ENCODE data around the gene AFAP1L2. TPM values are rescaled to one million over a fixed set of nuclear protein-coding genes. Genes with fewer than 3 reads are reported as not detected.
A peak's percentile ranks its signal among the peaks of the same experiment; 100 is the strongest.

Gene AFAP1L2
- total RNA-seq, 2 donors from 2014 or later = 1.8 to 3.0 TPM

- H3K9me3 ChIP-seq (ENCODE audit: control insufficient read depth, low read length, poor library complexity, severe bottlenecking) = no peaks in the 10 kb centered on the region
- peaks cover 11% of the 10 kb centered on the region for H3K36me3 Mint-ChIP-seq (ENCODE audit: low read depth)
- no peak overlapping the region for H3K27ac Mint-ChIP-seq
- H3K4me3 Mint-ChIP-seq = no peak overlapping the region
- no peak for ATAC-seq
- H3K4me1 Mint-ChIP-seq = no peaks in the 10 kb centered on the region
- no peaks in the 10 kb centered on the region for H3K27me3 Mint-ChIP-seq
- no peak for DNase-seq
Observed at GRCh38 chr10:114429581-114430335, 25.5 kb upstream of the AFAP1L2 start.

- H3K27ac Mint-ChIP-seq = no peak overlapping the region
- H3K27me3 Mint-ChIP-seq = no peaks in the 10 kb centered on the region
- DNase-seq (no peak), ATAC-seq (no peak)
- no peak overlapping the region for H3K4me3 Mint-ChIP-seq
- no peaks in the 10 kb centered on the region for H3K9me3 ChIP-seq (ENCODE audit: control insufficient read depth, low read length, poor library complexity, severe bottlenecking)
- H3K4me1 Mint-ChIP-seq = no peaks in the 10 kb centered on the region
- peaks cover 7% of the 10 kb centered on the region for H3K36me3 Mint-ChIP-seq (ENCODE audit: low read depth)
Observed at GRCh38 chr10:114427124-114427852, 23.0 kb upstream of the AFAP1L2 start.

- Mint-ChIP-seq H3K36me3 (ENCODE audit: low read depth) (peaks cover 6% of the 10 kb centered on the region), H3K4me3 (no peak overlapping the region), H3K4me1 (no peaks in the 10 kb centered on the region), H3K27me3 (no peaks in the 10 kb centered on the region), H3K27ac (no peak overlapping the region)
- no peak for ATAC-seq
- no peaks in the 10 kb centered on the region for H3K9me3 ChIP-seq (ENCODE audit: control insufficient read depth, low read length, poor library complexity, severe bottlenecking)
- no peak for DNase-seq
Observed at GRCh38 chr10:114426476-114426875, 22.2 kb upstream of the AFAP1L2 start.

- Mint-ChIP-seq H3K4me1 (no peaks in the 10 kb centered on the region), H3K27me3 (peaks cover 15% of the 10 kb centered on the region), H3K4me3 (no peak overlapping the region), H3K36me3 (ENCODE audit: low read depth) (no peaks in the 10 kb centered on the region), H3K27ac (no peak overlapping the region)
- DNase-seq (no peak), ATAC-seq (no peak)
- H3K9me3 ChIP-seq (ENCODE audit: control insufficient read depth, low read length, poor library complexity, severe bottlenecking) = no peaks in the 10 kb centered on the region
Observed at GRCh38 chr10:114420811-114421485, 16.6 kb upstream of the AFAP1L2 start.

GRCh38 chr10:114418109-114418508 lies 13.8 kb upstream of the AFAP1L2 start:
- H3K9me3 ChIP-seq (ENCODE audit: control insufficient read depth, low read length, poor library complexity, severe bottlenecking) = no peaks in the 10 kb centered on the region
- H3K27me3 Mint-ChIP-seq = peaks cover 35% of the 10 kb centered on the region
- no peak overlapping the region for H3K27ac Mint-ChIP-seq
- H3K36me3 Mint-ChIP-seq (ENCODE audit: low read depth) = no peaks in the 10 kb centered on the region
- no peak for ATAC-seq
- H3K4me1 Mint-ChIP-seq = no peaks in the 10 kb centered on the region
- H3K4me3 Mint-ChIP-seq = no peak overlapping the region
- no peak for DNase-seq

GRCh38 chr10:114412907-114413797 lies 8.8 kb upstream of the AFAP1L2 start:
- Mint-ChIP-seq H3K4me3 (no peak overlapping the region), H3K27me3 (peaks cover 66% of the 10 kb centered on the region), H3K4me1 (peaks cover 4% of the 10 kb centered on the region), H3K27ac (no peak overlapping the region), H3K36me3 (ENCODE audit: low read depth) (no peaks in the 10 kb centered on the region)
- no peak for DNase-seq
- H3K9me3 ChIP-seq (ENCODE audit: control insufficient read depth, low read length, poor library complexity, severe bottlenecking) = no peaks in the 10 kb centered on the region
- no peak for ATAC-seq

GRCh38 chr10:114408968-114409444 lies 4.7 kb upstream of the AFAP1L2 start:
- H3K9me3 ChIP-seq (ENCODE audit: control insufficient read depth, low read length, poor library complexity, severe bottlenecking) = no peaks in the 10 kb centered on the region
- peaks cover 2% of the 10 kb centered on the region for H3K36me3 Mint-ChIP-seq (ENCODE audit: low read depth)
- DNase-seq (no peak), ATAC-seq (no peak)
- H3K27ac Mint-ChIP-seq = no peak overlapping the region
- H3K4me1 Mint-ChIP-seq = peaks cover 6% of the 10 kb centered on the region
- peak overlapping the region; percentile 36 for H3K4me3 Mint-ChIP-seq
- peaks cover 66% of the 10 kb centered on the region for H3K27me3 Mint-ChIP-seq

GRCh38 chr10:114408112-114408967 lies 4.0 kb upstream of the AFAP1L2 start:
- Mint-ChIP-seq H3K4me1 (peaks cover 7% of the 10 kb centered on the region), H3K36me3 (ENCODE audit: low read depth) (peaks cover 2% of the 10 kb centered on the region), H3K4me3 (peak overlapping the region; percentile 28), H3K27ac (peak overlapping the region; percentile 1), H3K27me3 (peaks cover 63% of the 10 kb centered on the region)
- ATAC-seq = no peak
- DNase-seq = no peak
- no peaks in the 10 kb centered on the region for H3K9me3 ChIP-seq (ENCODE audit: control insufficient read depth, low read length, poor library complexity, severe bottlenecking)

GRCh38 chr10:114406455-114406854 lies 2.2 kb upstream of the AFAP1L2 start:
- H3K4me1 Mint-ChIP-seq = peaks cover 10% of the 10 kb centered on the region
- DNase-seq = no peak
- no peak overlapping the region for H3K4me3 Mint-ChIP-seq
- no peak overlapping the region for H3K27ac Mint-ChIP-seq
- H3K9me3 ChIP-seq (ENCODE audit: control insufficient read depth, low read length, poor library complexity, severe bottlenecking) = no peaks in the 10 kb centered on the region
- no peak for ATAC-seq
- H3K27me3 Mint-ChIP-seq = peaks cover 68% of the 10 kb centered on the region
- H3K36me3 Mint-ChIP-seq (ENCODE audit: low read depth) = peaks cover 4% of the 10 kb centered on the region

GRCh38 chr10:114405011-114405350 lies 679 bp upstream of the AFAP1L2 start:
- ATAC-seq (no peak), DNase-seq (no peak)
- H3K4me1 Mint-ChIP-seq = peaks cover 10% of the 10 kb centered on the region
- H3K36me3 Mint-ChIP-seq (ENCODE audit: low read depth) = peaks cover 4% of the 10 kb centered on the region
- no peaks in the 10 kb centered on the region for H3K9me3 ChIP-seq (ENCODE audit: control insufficient read depth, low read length, poor library complexity, severe bottlenecking)
- H3K27ac Mint-ChIP-seq = no peak overlapping the region
- peaks cover 78% of the 10 kb centered on the region for H3K27me3 Mint-ChIP-seq
- peak overlapping the region; percentile 52 for H3K4me3 Mint-ChIP-seq

- peaks cover 81% of the 10 kb centered on the region for H3K27me3 Mint-ChIP-seq
- DNase-seq (no peak), ATAC-seq (no peak)
- no peaks in the 10 kb centered on the region for H3K9me3 ChIP-seq (ENCODE audit: control insufficient read depth, low read length, poor library complexity, severe bottlenecking)
- peaks cover 10% of the 10 kb centered on the region for H3K4me1 Mint-ChIP-seq
- peaks cover 4% of the 10 kb centered on the region for H3K36me3 Mint-ChIP-seq (ENCODE audit: low read depth)
- no peak overlapping the region for H3K4me3 Mint-ChIP-seq
- H3K27ac Mint-ChIP-seq = no peak overlapping the region
Observed at GRCh38 chr10:114403541-114404161, 651 bp downstream of the AFAP1L2 start.

Data from T-helper 17 cell (primary cell).